Measurements from ENCODE around the gene HEXIM1.

The HEXIM1 gene

GRCh38 chr17:45137561-45138305 is 10.5 kb upstream of the HEXIM1 start:
- no peak for TF ChIP-seq ZFX (IDR thresholded peaks at IDR 0.05)
- TF ChIP-seq, protein P1, sequence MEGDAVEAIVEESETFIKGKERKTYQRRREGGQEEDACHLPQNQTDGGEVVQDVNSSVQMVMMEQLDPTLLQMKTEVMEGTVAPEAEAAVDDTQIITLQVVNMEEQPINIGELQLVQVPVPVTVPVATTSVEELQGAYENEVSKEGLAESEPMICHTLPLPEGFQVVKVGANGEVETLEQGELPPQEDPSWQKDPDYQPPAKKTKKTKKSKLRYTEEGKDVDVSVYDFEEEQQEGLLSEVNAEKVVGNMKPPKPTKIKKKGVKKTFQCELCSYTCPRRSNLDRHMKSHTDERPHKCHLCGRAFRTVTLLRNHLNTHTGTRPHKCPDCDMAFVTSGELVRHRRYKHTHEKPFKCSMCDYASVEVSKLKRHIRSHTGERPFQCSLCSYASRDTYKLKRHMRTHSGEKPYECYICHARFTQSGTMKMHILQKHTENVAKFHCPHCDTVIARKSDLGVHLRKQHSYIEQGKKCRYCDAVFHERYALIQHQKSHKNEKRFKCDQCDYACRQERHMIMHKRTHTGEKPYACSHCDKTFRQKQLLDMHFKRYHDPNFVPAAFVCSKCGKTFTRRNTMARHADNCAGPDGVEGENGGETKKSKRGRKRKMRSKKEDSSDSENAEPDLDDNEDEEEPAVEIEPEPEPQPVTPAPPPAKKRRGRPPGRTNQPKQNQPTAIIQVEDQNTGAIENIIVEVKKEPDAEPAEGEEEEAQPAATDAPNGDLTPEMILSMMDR (conservative IDR thresholded peaks at IDR 0.05): no peak
- H3K27ac ChIP-seq: no peak overlapping the region

DNA sequence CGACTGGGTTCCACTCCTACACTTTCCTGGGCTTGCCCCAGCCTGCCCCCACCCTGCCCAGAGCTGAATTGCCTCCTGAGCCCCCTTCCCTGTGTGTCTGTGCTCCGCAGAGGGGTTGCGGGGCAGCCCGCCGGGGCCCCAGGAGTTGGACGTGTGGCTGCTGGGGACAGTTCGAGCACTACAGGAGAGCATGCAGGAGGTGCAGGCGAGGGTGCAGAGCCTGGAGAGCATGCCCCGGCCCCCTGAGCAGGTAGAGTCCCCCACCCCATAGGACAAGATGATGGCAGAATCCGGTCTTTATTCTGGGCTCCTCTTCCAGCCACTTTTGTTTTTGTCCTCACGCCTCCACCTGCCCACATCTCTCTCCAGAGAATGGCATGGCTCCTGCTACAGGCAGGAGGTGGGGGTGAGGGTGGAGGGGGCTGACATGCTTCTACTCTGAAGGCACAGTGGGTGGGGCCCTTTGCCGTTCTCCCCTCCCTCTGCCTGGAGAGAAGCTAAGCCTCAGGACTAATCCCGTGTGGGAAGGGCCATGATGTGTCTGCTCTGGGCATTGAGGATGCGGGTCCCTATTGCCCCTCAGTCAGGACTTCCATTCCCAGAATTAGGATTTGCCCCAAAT is 9.3 kb upstream of the HEXIM1 start:
- H3K27ac ChIP-seq: no peak overlapping the region
- TF ChIP-seq, protein P1 (conservative IDR thresholded peaks at IDR 0.05): no peak
- no peak for TF ChIP-seq ZFX (IDR thresholded peaks at IDR 0.05)

GRCh38 chr17:45139533-45139920 is 8.7 kb upstream of the HEXIM1 start:
- H3K27ac ChIP-seq: no peak overlapping the region
- TF ChIP-seq ZFX (IDR thresholded peaks at IDR 0.05): no peak
- TF ChIP-seq, protein P1 (conservative IDR thresholded peaks at IDR 0.05): no peak

GRCh38 chr17:45143094-45143670 is 5.1 kb upstream of the HEXIM1 start:
- H3K27ac ChIP-seq: no peak overlapping the region

DNA sequence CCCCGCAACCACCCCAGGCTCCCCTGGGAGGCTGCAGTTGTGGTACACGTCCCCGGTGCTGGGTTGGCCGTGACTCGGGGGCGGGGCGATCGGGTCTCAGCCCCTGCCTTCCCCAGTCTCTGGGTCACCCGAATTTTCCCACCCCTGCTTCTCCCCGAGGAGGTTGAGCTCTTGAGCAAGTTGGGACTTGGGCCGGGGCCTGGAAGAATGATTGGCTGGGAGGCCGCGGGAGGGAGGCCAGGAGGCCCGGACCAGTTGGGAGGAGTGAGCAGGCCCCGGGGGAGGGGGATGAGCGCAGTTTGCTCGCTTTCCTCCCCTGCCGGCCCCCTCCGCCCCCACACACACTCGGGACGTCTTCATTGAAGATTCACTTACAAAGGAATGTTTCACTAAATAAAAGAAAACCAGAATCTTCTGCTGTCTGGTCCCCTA is 4.5 kb upstream of the HEXIM1 start:
- H3K27ac ChIP-seq: no peak overlapping the region

More at GRCh38 chr17:45143094-45143670, 5.1 kb upstream of the HEXIM1 start:
- no peak for TF ChIP-seq ZFX (IDR thresholded peaks at IDR 0.05)
- TF ChIP-seq, protein P1 (conservative IDR thresholded peaks at IDR 0.05): no peak

GRCh38 chr17:45144199-45145034 is 3.9 kb upstream of the HEXIM1 start:
- no peak for TF ChIP-seq ZFX (IDR thresholded peaks at IDR 0.05)
- TF ChIP-seq, protein P1 (conservative IDR thresholded peaks at IDR 0.05): no peak
- no peak overlapping the region for H3K27ac ChIP-seq

More for the DNA sequence above, 4.5 kb upstream of the HEXIM1 start:
- TF ChIP-seq, protein P1 (conservative IDR thresholded peaks at IDR 0.05): no peak
- no peak for TF ChIP-seq ZFX (IDR thresholded peaks at IDR 0.05)
